IMR-90 (cell line): ENCODE data around the gene AATF.

Experiments used
- RFX5 ChIP-seq: IDR thresholded peaks from 2 replicates; pipeline ENCODE4 v1.8.0; 2012; ENCODE audit warnings: low read depth, mild to moderate bottlenecking, low read length, moderate library complexity
- TF ChIP-seq, protein P1 (sequence below): conservative IDR thresholded peaks from 2 replicates; pipeline ENCODE4 v1.5.1; 2012; ENCODE audit warnings: mild to moderate bottlenecking, low read depth, low read length, improper control_type of control experiment

DNA sequence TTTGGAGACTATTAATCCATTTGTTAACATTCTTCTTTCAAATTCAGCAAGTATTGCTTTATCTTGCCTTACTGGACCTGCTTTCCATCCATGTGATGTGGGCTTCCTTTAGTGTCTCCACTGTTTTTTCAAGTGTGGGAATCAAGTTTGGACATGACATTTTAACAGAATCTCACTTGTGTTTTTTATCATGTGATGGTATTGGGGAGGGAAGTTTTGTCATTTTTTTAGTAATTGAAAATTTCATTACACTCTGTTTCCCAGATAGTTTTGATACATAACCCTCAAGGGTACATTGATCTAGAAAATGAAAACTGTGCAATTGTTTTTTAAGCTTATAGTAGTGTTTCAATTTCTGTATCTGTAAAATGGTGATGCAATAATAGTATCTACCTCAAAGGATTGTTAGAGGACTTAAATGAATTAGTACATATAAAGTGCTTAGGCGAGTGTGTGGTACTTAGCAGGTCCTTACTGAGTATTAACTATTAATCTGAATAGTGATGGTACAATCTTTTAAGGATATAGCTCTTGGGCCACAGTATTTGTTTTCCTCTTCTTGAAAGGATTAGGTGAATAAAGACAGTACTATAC lies 27.3 kb downstream of the AATF start:
- TF ChIP-seq, protein P1, sequence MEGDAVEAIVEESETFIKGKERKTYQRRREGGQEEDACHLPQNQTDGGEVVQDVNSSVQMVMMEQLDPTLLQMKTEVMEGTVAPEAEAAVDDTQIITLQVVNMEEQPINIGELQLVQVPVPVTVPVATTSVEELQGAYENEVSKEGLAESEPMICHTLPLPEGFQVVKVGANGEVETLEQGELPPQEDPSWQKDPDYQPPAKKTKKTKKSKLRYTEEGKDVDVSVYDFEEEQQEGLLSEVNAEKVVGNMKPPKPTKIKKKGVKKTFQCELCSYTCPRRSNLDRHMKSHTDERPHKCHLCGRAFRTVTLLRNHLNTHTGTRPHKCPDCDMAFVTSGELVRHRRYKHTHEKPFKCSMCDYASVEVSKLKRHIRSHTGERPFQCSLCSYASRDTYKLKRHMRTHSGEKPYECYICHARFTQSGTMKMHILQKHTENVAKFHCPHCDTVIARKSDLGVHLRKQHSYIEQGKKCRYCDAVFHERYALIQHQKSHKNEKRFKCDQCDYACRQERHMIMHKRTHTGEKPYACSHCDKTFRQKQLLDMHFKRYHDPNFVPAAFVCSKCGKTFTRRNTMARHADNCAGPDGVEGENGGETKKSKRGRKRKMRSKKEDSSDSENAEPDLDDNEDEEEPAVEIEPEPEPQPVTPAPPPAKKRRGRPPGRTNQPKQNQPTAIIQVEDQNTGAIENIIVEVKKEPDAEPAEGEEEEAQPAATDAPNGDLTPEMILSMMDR, result no peak
- no peak for TF ChIP-seq RFX5
